Measurements from ENCODE around the gene FCRLA.
"Not testable (repeated sequence)": the region's sequence is repeated elsewhere in the genome, so short reads cannot be mapped to it uniquely, and the experiment has no call there.

DNA sequence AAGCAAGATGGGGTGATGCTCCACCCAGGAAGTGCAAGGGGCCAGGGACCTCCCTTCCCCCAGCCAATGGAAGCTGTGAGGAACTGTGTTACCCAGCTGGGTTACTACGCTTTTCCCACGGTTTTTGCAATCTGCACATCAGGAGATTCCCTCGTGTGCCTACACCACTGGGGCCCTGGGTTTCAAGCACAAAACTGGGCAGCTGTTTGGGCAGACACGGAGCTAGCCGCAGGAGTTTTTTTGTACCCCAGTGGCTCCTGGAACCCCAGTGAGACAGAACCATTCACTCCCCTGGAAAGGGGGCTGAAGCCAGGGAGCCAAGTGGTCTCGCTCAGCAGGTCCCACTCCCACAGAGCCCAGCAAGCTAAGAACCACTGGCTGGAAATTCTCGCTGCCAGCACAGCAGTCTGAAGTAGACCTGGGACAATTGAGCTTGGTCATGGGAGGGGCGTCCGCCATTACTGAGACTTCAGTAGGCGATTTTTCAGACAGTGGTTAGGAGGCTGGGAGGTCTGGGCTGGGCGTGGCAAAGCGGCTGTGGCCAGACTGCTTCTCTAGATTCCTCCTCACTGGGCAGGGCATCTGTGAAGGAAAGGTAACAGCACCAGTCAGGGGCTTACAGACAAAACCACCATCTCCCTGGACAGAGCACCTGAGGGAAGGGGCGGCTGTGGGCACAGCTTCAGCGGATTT lies 13.9 kb upstream of the FCRLA start:
- TF ChIP-seq, protein P1, sequence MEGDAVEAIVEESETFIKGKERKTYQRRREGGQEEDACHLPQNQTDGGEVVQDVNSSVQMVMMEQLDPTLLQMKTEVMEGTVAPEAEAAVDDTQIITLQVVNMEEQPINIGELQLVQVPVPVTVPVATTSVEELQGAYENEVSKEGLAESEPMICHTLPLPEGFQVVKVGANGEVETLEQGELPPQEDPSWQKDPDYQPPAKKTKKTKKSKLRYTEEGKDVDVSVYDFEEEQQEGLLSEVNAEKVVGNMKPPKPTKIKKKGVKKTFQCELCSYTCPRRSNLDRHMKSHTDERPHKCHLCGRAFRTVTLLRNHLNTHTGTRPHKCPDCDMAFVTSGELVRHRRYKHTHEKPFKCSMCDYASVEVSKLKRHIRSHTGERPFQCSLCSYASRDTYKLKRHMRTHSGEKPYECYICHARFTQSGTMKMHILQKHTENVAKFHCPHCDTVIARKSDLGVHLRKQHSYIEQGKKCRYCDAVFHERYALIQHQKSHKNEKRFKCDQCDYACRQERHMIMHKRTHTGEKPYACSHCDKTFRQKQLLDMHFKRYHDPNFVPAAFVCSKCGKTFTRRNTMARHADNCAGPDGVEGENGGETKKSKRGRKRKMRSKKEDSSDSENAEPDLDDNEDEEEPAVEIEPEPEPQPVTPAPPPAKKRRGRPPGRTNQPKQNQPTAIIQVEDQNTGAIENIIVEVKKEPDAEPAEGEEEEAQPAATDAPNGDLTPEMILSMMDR (conservative IDR thresholded peaks at IDR 0.05; ENCODE audit: low read length): not testable (repeated sequence)
- TF ChIP-seq EZH2phosphoT487 (IDR thresholded peaks at IDR 0.05; ENCODE audit: borderline replicate concordance): not testable (repeated sequence)

Data from Loucy (cell line).